IPS-18c (cell line): ENCODE measurements around the gene CDK5RAP1.

Experiments
- H3K4me3 ChIP-seq: 2 replicates; pipeline ENCODE4 v1.7.0; 2013; ENCODE audit warnings: low read depth, mild to moderate bottlenecking, low read length, moderate library complexity; ENCODE audit not compliant: insufficient read depth
- H3K9me3 ChIP-seq: one replicate; pipeline ENCODE4 v1.6.1; 2013; ENCODE audit warnings: mild to moderate bottlenecking, low read length, moderate library complexity; ENCODE audit not compliant: control insufficient read depth, insufficient read depth

Gene CDK5RAP1

DNA sequence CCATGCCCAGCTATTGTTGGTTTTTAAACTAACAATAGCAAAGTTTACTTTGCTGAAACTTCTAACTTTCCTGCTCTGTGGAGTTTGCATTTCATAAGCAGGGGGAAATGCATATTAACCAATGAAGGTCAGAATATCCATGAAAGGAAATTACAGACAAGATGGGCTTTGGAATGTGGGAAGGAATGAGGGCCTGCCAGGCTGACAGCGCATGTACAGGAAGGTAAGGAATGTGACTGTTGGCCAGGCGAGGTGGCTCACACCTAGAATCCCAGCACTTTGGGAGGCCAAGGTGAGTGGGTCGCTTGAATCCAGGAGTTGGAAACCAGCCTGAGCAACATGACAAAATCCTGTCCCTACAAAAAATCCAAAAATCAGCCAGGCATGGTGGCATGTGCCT, 49.6 kb downstream of the CDK5RAP1 start:
- Histone ChIP-seq H3K9me3 (no peaks in the 10 kb centered on the region), H3K4me3 (no peak overlapping the region)

DNA sequence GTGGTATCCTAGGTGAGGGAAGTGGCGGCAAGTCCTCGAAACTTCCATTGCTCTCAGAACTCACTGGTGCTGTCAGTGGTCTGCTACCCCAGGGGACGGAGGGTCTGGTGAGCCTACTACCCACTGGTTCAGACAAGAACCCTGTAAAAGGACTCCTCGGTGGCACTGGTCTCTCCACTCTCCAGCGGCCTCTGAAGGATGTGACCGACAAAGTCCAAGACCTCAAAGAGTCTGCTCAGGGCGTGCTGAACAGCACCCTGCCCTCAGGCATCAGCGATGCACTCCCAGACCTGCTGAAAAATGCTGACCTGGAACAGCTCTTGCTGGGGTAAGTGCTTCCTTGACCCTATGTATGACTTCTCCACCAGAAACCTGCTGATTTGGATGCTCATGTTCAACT, 51.8 kb downstream of the CDK5RAP1 start:
- no peak overlapping the region for H3K4me3 ChIP-seq
- no peaks in the 10 kb centered on the region for H3K9me3 ChIP-seq

DNA sequence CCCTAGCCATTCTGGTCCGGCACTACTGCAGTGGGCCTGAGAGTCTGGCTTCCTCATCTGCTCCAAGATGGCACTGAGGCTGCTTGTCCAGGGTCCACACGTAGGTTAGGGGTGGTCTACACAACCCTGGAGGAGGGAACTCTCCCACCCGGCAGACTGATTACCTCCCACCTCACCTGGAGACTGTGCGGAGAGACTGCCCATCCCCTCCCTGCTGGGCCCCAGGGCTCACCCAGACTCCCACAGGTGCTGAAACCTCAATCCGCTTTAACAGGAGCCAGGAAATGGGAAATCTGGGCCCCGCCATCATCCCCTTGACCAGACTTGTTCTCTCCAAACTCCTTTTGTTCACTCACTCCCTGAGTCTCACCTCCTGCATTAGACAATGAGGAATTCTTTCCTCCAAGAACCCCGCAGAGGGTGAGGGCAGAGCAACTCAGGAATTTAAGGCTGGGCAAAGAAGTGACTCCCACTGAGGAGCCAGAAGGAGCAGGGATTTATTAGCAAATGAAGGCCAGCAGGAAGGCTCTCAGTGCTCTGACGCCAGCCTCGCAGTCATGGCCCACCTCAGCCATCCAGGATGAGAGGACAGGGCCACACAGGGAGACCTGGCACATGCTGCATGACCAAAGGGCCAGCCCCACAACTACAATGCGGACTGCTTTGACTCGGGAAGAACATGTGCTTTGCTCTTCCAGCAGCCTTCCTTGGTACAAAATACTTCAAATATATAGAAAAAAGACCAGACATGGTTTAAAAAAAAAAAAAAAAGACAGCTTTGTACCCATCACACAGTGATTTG, 53.0 kb downstream of the CDK5RAP1 start:
- Histone ChIP-seq H3K9me3 (no peaks in the 10 kb centered on the region), H3K4me3 (no peak overlapping the region; the same call in 1 of the 2 replicates)

DNA sequence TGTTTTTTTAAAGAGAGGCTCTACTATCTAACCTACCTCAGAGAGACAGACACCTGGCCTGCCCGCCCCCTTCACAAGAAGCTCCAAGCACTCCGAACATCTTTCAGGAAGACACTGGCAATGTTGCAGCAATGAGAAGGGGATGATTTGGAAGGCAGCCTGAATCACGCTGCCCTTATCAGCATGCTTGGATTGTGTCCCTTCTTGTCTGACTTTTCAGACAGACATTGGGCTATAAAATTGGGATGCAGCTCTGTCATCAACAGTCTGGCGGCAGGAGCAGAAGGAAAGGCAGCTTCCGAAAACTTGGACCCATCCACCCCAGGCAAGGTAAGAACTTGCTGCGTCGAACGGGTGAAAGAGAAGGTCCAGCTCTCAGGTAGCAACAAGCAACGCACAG, 56.0 kb downstream of the CDK5RAP1 start:
- Histone ChIP-seq H3K9me3 (no peaks in the 10 kb centered on the region), H3K4me3 (no peak overlapping the region)

DNA sequence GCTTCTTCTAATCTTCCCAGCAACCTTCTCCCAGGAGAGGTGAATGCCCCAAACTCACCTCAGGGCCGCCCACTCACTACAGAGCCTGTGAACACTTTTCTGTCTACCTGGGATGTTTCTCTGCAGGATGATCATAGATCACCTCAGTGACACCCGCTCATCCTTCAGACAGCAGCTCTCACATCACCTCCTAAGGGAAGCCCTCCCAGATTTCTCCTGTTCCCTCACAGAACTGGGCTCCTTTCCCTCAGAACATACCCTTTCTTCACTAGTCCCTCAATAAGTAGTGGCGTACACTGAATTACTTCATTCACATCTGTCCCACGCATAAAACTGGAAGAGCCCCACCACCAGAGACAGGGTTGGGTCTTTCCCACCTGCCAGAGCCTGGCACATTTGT, 57.8 kb downstream of the CDK5RAP1 start:
- H3K9me3 ChIP-seq, result no peaks in the 10 kb centered on the region

DNA sequence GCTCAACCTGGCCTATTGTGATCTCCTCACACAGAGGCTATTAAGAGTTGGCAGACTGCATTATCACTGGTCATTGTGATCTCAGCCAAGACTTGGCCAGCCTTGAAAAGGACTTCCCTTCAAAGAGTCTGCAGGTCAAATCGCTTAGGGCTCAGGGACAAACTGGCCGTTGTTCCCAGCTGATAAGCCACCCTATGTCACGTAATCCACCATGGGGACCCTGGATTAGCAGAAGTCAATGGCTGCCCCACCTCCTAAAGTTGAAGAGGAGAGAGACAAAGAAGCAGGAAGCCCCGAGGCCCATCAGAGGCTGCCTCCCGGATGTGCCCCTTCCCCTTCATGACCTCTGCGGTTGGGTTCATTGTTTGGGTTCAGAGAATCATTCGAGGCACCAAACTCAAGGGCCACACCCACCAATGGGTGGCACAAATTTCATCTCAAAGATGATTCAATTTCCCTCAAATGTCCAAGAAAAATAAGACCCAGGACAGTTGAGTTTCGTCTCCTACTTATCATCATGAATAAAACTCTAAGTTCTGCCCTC, 61.7 kb downstream of the CDK5RAP1 start:
- Histone ChIP-seq H3K9me3 (no peaks in the 10 kb centered on the region), H3K4me3 (no peak overlapping the region)

More for the DNA sequence above, 57.8 kb downstream of the CDK5RAP1 start:
- H3K4me3 ChIP-seq, result no peak overlapping the region

DNA sequence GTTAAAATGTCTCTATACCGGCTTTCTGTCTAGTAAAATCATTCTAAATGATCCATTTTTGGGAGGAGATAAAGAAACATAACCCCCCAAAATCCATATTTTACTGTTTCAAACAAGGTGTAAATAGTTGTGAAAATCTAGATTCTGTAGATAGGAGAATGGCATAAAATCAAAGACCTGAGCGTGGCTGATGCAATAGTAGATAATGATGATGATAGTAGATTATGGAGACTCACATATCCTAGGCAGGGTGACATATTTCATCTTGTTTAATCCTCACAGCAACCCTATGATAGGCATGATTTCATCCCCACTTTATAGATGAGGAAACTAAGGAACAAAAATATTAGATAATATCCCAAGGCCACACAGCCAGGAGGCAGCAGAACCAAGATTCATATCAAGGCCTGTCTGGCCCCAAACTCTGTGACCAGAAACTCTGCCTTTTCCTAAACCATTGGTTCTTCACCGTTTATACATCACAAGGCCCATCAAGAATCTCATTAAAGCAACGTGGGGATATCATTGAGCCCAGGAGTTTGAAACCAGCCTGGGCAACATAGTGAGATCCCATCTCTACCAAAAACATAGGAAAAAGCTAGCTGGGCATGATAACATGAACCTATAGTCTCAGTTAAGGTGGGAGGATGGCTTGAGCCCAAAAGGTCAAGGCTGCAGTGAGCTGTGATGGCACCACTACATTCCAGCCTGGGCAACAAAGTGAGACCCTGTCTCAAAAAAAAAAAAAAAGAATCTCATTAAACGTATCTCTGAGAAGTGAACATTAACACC, 62.7 kb downstream of the CDK5RAP1 start:
- Histone ChIP-seq H3K4me3 (no peak overlapping the region), H3K9me3 (no peaks in the 10 kb centered on the region)

DNA sequence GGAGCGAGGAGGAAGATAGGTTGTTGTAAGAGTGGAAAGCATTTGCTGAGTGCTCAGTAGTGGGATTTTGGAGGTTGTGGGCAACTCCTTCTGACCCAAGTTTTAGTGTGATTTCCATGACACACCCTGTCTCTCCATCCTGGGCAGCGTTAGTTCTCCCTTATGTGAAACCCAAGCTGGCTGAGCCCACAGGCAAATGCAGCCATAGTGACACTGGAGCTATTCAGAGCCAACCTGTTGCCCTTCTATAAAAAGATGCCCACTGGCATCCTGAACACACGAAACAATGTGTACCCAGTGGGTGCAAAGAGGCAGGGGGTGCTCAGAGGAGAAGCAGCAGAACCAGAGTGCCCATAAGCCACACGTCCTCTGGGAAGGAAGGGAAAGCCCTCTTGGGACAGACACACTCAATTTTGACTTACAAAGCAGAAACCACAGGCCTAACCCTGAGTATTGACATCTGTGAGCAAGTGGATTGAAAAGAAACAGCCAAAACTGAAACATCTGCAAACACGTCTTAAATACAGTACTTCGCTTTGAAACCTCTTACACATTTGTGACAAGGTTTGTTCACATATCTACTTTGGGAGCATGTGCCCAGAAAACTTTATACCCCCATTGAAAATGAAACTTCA, 63.7 kb downstream of the CDK5RAP1 start:
- peaks cover 3% of the 10 kb centered on the region for H3K9me3 ChIP-seq
- no peak overlapping the region for H3K4me3 ChIP-seq

DNA sequence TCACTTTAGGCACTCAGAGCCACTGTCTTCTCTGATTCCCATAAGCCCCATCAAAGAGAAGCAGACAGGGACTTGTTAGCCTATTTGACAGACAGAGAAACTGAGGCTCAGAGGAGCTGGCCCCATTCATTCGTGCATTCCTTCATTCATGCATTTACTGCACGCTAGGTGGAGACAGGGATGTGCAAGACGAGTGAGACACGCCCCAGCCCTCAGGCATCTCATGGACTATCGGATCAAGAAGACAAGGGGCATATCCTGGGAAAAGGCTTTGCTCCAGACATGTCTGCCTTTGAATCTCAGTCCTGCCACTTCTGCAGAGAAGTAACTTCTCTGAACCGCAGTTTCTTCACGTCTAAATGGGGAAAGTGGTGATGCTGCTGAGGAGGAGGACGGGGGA, 64.2 kb downstream of the CDK5RAP1 start:
- Histone ChIP-seq H3K4me3 (no peak overlapping the region), H3K9me3 (peaks cover 4% of the 10 kb centered on the region)

DNA sequence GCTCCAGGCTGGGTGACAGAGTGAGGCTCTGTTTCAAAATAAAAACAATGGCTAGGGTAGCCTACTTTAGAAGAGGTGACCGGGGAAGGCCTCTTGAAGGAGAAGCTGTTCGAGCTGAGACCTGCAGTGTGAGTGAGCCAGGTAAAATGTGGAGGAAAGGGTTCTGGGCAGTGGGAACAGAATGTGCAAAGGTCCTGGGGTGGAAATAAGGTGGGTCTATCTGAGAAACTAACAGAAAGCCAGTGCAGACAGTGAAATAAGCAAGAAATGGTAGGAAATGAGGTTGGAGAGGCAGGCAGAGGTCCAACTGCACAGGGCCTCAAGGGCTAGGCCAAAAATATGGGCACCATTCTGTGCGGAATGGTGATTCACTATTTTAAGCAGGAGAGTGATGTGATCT, 64.9 kb downstream of the CDK5RAP1 start:
- peaks cover 4% of the 10 kb centered on the region for H3K9me3 ChIP-seq
- no peak overlapping the region for H3K4me3 ChIP-seq

DNA sequence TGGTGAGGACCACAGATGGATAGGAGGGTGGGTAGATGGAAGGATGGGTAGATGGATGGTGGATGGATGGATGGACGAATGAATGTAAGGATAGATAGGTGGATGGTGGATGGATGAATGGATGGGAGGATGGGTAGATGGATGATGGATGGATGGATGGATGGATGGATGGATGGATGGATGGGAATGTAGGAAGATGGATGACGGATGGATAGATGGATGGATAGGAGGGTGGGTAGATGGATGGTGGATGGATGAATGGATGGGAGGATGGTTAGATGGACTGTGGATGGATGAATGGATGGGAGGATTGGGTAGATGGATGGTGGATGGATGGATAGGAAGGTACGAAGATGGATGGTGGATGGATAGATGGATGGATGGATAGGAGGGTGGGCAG, 67.2 kb downstream of the CDK5RAP1 start:
- Histone ChIP-seq H3K4me3 (no peak overlapping the region), H3K9me3 (peaks cover 4% of the 10 kb centered on the region)

DNA sequence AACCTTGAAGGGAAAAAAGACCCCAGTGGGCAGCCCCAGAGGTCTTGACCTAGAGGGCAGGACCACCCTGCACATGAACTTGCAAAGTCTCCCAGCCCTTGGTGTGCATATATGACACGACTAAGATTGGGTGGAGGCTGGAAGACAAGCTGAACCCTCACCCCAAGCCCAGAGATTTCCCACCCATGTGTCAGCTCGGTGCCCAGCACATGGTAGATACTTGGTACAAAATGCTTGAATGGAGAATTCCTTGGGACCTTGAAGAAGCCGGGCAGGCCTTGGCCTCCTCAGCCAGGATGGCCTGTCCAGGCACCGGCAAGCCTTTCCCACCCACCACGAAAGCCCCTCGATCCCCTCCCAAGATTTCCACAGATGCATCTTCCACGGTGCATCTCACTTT, 67.7 kb downstream of the CDK5RAP1 start:
- peaks cover 4% of the 10 kb centered on the region for H3K9me3 ChIP-seq

DNA sequence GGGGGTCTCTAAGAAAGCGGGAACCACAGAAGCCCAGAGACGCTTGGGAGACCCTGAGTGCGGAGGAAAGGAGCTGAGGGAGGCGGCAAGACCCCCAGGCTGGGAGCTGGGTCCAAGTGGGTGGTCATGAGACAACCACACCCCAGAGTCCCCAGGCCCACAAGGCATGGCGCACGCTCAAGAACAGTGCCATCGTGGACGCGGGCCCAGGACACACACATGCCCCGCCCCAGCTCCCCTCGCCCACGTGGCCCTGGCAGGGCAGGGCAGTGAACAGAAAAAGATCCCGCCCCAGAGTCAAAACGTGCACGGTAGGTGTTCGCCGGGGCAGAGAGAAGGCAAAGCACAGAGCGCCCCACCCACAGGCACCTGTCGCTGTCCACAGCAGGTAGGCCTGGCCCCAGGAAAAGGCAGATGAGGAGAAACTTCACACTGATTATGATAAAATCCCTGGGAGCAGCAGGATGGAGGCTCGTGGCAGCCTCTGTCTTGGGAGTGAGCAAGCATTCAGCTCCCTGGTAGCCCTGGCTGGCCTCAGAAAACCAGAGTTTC, 68.3 kb downstream of the CDK5RAP1 start:
- Histone ChIP-seq H3K4me3 (no peak overlapping the region), H3K9me3 (peaks cover 4% of the 10 kb centered on the region)

More for the DNA sequence above, 67.7 kb downstream of the CDK5RAP1 start:
- H3K4me3 ChIP-seq, result no peak overlapping the region

DNA sequence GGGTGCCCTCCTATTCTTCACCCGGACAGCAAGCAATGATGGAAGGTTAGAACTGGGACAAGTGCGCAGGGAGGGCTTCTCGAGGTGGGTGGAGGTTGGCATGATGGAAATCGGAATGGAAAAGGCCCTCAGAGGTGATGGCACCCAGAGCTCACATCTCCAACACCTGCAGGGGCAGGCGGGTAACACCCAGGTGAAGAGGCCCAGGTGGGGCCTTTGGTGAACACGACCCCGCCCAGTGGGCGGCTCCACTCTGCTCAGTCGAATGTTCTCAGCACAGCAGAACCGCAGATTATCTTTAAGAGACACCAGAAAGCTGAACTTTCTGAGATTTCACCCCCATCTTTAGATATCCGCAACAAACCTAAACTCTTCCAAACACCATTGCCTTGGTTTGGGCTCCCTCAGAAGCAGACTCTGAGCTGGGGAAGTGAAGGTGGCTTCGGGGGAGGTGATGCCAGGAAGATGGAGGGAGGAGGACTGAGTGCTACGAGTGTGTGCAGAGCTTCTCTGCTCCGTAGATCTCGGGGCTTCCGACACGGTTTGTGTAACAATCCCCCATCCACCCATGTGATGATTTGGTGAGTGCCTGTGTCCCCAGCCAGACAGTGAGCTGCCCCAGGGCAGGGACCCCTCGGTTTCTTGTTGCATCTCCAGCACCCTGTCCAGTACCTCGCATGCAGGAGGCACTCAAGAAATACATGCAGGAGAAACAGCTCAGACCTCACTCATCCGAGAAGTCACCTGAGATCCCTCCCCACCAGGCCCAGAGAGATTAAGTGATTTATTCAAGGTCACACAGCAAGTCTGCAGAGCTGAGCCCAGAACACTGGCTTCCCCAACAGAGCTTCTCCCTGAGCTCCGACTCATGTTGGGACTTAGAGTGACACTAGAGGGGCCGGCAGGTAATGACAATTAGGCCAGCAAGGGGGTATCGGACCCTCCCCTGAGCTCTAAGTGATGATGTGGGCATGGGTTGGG, 72.9 kb downstream of the CDK5RAP1 start:
- no peak overlapping the region for H3K4me3 ChIP-seq
- H3K9me3 ChIP-seq, result peaks cover 4% of the 10 kb centered on the region

DNA sequence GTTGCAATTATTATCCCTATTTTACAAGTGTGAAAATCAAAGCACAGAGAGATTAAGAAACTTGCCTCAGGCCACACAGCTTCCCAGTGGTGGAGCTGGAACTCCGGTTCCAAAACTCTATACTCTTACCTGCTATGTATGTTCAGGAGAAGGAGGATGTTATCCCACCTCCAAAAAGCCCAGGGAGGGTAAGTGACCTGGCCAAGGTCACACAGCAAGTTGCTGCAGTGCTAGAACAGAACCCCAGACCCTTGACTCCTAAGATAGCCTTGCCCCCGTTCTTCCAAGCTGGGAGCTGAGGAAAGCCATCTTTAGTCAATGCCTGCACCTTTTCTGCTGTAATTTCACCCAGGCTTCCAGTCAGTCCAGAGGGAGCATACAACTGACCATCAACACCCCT, 76.0 kb downstream of the CDK5RAP1 start:
- H3K4me3 ChIP-seq, result no peak overlapping the region
- H3K9me3 ChIP-seq, result no peaks in the 10 kb centered on the region

DNA sequence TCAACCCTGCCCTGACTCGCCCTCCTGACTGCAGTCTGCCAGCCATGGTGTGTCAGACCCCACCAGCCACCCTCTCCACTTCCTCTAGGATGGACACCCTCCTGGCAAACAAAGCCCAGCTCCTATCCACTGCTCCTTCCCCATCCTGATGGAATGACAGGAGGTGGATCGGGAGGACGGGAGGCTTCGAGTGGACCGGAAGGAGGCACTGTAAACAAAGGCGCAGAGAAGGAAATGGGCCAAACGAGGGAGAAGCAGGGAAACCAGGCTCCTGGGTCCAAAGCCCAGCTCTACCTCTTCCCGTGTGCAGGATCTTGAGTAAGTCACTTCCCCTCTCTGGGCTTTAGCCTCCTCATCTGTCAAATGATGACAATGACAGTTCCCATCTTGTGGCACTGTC, 78.1 kb downstream of the CDK5RAP1 start:
- no peak overlapping the region for H3K4me3 ChIP-seq
- H3K9me3 ChIP-seq, result no peaks in the 10 kb centered on the region
